Activated naive CD8-positive, alpha-beta T cell treated with anti-CD3 and anti-CD28 coated beads for 36 hours (primary cell): Measurements from ENCODE around the gene UGT1A7. TPM values are rescaled to one million over a fixed set of nuclear protein-coding genes. Genes with fewer than 3 reads are reported as not detected.

Experiments used
- DNase-seq: peaks from one replicate; pipeline ENCODE4 v3.0.0; 2021
- H3K27ac Mint-ChIP-seq: one replicate; pipeline ENCODE4 v1.8.0; 2022; ENCODE audit warnings: mild to moderate bottlenecking, moderate library complexity, mixed read lengths
- H3K27me3 Mint-ChIP-seq: one replicate; pipeline ENCODE4 v1.8.0; 2022; ENCODE audit warnings: mild to moderate bottlenecking, mixed read lengths
- H3K36me3 Mint-ChIP-seq: one replicate; pipeline ENCODE4 v1.8.0; 2021; ENCODE audit warnings: mild to moderate bottlenecking, mixed read lengths
- H3K4me1 Mint-ChIP-seq: one replicate; pipeline ENCODE4 v1.8.0; 2021; ENCODE audit warnings: mixed read lengths
- H3K4me3 Mint-ChIP-seq: one replicate; pipeline ENCODE4 v1.8.0; 2022; ENCODE audit warnings: mild to moderate bottlenecking, moderate library complexity, mixed read lengths
- H3K9me3 Mint-ChIP-seq: one replicate; pipeline ENCODE4 v1.8.0; 2022; ENCODE audit warnings: mixed read lengths
- total RNA-seq, 2 experiments: library from RNA; stranded (reverse); gene quantifications; one replicate each; pipeline ENCODE4 v1.2.3, GENCODE V29; 2021

UGT1A7 gene
- total RNA-seq, 2 experiments from 2014 or later, result not detected

DNA sequence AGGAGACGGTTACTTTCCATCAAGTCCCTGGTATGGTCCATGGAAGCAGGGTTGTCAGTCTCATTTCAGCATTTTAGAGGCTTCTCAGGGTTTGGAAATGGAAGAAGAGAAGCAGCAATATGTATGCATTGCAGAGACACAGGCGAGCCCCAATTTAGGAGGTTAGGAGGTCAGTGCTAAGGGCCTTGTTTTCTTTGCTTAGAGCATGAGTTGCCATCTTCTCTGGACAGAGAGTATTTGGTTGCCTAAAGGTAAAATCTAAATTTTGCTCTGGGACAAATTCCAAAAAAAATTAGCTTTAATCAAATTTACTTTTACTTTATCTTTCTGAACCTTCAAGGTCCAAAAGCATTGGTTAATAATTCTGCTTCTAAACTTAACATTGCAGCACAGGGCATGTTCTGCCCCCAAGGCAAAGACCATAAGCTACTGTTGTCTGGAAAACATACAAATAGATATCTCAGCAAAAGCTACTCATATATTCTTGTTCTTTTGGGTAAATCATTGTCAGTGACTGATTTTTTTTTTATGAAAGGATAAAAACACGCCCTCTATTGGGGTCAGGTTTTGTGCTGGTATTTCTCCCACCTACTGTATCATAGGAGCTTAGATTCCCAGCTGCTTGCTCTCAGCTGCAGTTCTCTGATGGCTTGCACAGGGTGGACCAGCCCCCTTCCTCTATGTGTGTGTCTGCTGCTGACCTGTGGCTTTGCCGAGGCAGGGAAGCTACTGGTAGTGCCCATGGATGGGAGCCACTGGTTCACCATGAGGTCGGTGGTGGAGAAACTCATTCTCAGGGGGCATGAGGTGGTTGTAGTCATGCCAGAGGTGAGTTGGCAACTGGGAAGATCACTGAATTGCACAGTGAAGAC, 10.2 kb upstream of the UGT1A7 start, which contains the start of gene UGT1A9:
UGT1A9 (plus strand) TSS at position 609 of the 872 bp plus-strand sequence; CDS start at position 646, 37 bp downstream.
- no peak for DNase-seq
- H3K4me3 Mint-ChIP-seq, result no peak within 1 kb of the TSS
- H3K36me3 Mint-ChIP-seq, result no peaks in the 10 kb centered on the region
- peaks cover 13% of the 10 kb centered on the region for H3K27me3 Mint-ChIP-seq
- no peaks in the 10 kb centered on the region for H3K4me1 Mint-ChIP-seq
- H3K27ac Mint-ChIP-seq, result no peak within 1 kb of the TSS
- H3K9me3 Mint-ChIP-seq, result peaks cover 6% of the 10 kb centered on the region

DNA sequence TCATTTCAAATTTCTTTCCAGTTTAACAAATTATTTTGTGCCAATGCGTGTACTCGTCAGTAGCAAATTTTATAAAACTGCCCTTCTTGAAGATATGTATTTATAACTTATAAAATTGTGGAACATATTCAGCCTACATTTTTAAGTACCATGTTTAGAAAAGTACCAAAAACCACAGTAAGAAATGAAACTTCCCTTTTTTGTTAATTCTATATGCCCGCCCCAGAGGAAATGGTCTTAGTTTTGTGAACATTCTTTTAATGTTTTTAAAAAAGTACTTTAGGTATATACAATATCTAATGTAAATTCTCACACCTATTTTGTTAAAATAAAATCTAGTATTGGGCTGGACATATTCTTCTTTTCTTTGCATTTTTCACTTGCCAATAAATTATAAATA, 8.8 kb upstream of the UGT1A7 start:
- H3K27ac Mint-ChIP-seq, result no peak overlapping the region
- H3K4me3 Mint-ChIP-seq, result no peak overlapping the region
- peaks cover 17% of the 10 kb centered on the region for H3K27me3 Mint-ChIP-seq
- no peak for DNase-seq
- peaks cover 6% of the 10 kb centered on the region for H3K9me3 Mint-ChIP-seq
- H3K36me3 Mint-ChIP-seq, result no peaks in the 10 kb centered on the region
- H3K4me1 Mint-ChIP-seq, result no peaks in the 10 kb centered on the region

DNA sequence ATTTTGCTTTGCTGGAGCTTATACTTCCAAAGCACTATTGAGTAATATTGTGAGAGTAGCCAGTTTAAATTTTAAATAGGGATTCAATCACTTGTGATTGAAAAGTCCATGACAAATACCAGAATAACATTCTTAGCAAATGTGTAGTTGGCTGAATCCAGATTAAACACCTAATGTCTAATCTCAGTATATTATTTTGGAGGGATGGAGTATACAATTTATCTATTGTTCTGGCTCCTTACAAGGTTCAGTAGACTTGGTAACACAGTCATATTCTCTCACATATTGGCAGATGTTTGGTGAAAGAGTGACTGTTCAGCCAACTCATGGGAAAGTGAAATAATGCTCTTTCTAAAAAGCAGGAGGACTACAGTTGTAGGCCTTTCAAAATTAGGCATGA, 7.8 kb upstream of the UGT1A7 start:
- peaks cover 14% of the 10 kb centered on the region for H3K27me3 Mint-ChIP-seq
- DNase-seq, result no peak
- no peak overlapping the region for H3K4me3 Mint-ChIP-seq
- no peak overlapping the region for H3K27ac Mint-ChIP-seq
- no peaks in the 10 kb centered on the region for H3K4me1 Mint-ChIP-seq
- H3K9me3 Mint-ChIP-seq, result no peaks in the 10 kb centered on the region
- no peaks in the 10 kb centered on the region for H3K36me3 Mint-ChIP-seq

DNA sequence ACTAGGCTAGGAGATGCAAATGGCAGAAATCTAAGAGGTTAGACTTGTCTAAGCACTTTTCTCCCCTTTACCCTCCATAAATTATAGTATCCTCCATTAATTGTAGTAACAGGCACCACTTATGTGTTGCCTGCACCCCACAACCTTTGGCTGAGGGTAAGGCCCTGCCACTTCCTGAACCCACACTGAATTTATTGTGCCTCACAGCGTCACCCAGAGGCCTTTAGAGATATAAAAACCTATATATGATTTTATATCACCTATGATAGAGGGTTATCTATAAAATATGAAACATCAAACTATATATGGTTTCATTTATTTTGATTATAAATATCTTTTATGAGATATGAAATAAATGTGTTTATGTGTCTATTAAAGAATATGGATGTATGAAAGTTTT, 7.4 kb upstream of the UGT1A7 start:
- H3K4me3 Mint-ChIP-seq, result no peak overlapping the region
- H3K9me3 Mint-ChIP-seq, result no peaks in the 10 kb centered on the region
- peaks cover 15% of the 10 kb centered on the region for H3K27me3 Mint-ChIP-seq
- no peaks in the 10 kb centered on the region for H3K36me3 Mint-ChIP-seq
- no peak overlapping the region for H3K27ac Mint-ChIP-seq
- no peak for DNase-seq
- no peaks in the 10 kb centered on the region for H3K4me1 Mint-ChIP-seq

DNA sequence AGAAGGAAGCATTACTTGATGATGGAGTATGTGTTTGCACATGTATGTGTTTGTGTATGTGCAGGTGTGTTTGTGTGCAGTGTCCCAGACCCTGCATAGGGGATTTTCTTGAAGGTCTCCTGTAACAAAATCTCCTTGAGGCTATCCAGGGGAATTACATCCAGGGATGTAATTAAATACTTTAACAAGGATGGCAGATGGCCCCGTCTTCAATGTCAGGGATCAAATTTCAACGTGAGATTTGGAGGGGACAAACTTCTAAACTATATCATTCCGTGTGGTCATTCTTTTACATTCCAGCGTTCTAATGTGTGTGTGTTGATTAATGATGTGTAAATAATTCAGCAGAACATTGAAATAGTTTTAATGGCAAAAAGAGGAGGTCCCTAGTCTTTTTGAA, 6.7 kb upstream of the UGT1A7 start:
- Mint-ChIP-seq H3K4me1 (no peaks in the 10 kb centered on the region), H3K9me3 (no peaks in the 10 kb centered on the region), H3K36me3 (no peaks in the 10 kb centered on the region), H3K4me3 (no peak overlapping the region), H3K27ac (no peak overlapping the region), H3K27me3 (peaks cover 22% of the 10 kb centered on the region)
- DNase-seq, result no peak

DNA sequence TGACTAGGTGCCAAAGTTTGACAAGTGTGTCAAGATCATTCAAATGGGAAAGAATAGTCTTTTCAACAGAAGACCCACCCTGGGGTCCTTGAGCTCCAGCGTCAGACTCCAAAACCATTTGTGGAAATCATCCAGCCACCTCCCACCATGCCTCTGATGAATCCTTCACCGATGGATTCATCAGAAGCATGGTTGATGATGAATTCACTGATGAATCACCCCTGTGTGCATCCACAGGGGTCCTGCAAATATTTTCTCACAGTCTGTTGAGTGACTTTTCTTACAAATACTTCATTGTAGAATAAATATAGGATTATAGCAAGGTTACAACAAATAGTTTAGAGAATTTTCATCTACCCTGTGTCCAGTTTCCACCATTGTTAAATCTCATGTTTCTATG, 5.7 kb upstream of the UGT1A7 start:
- H3K27ac Mint-ChIP-seq, result no peak overlapping the region
- H3K36me3 Mint-ChIP-seq, result no peaks in the 10 kb centered on the region
- H3K4me1 Mint-ChIP-seq, result no peaks in the 10 kb centered on the region
- H3K9me3 Mint-ChIP-seq, result no peaks in the 10 kb centered on the region
- no peak overlapping the region for H3K4me3 Mint-ChIP-seq
- no peak for DNase-seq
- H3K27me3 Mint-ChIP-seq, result peaks cover 23% of the 10 kb centered on the region

DNA sequence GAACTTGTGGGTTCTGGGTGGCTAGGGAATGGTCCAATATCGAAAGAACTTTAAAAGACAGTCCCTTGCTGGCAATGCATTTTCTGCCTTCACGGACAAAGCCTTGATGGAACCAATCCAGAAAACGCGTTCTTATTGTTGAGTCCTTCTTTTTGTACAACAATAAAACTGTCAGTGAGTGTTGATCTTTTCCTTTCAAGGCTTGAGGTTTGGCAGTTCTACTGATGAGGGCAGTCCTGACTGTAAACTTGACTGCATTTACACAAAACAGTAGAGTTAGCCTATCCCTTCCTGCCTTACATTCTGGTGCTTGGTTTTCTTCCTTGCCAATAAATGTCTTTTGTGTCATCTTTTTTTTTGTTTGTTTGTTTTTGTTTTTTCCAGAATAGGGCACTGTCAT, 2.5 kb upstream of the UGT1A7 start:
- Mint-ChIP-seq H3K4me1 (no peaks in the 10 kb centered on the region), H3K27me3 (peaks cover 16% of the 10 kb centered on the region), H3K4me3 (no peak overlapping the region), H3K9me3 (no peaks in the 10 kb centered on the region), H3K36me3 (no peaks in the 10 kb centered on the region), H3K27ac (no peak overlapping the region)
- DNase-seq, result no peak

DNA sequence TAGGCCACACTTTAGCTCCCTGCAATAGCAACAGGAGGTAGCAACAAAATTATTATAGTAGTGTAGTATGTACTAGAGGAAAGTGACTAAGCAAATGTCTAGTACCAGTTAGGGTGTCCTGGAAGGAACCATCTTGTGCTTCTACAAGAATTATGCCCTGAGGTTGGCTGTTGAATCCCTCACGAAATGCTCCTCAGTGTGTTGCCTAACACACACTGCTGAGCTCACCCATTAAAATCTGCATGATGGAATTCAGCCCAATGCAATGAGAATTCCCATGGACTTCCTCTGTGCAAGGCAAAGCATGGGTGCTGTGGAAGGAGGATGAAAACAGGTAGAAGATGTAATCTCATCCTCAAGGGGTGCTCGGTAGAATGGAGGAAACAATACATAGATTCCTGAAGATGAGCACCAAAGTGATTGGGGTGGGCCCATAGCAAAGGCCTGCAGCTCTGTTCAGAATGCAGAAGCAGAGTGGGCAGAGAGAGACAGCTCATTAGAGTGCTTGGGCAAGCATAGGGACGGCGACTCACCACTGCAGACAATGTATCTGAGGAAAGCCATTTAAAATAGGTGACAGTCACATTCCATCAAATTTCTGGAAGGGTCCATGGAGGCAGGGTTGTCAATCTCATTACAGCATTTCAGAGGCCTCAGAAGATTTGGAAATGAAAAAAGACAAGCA, 1.2 kb upstream of the UGT1A7 start:
- no peak for DNase-seq
- Mint-ChIP-seq H3K9me3 (no peaks in the 10 kb centered on the region), H3K27ac (no peak overlapping the region), H3K36me3 (no peaks in the 10 kb centered on the region), H3K4me3 (no peak overlapping the region), H3K27me3 (peaks cover 16% of the 10 kb centered on the region), H3K4me1 (no peaks in the 10 kb centered on the region)

DNA sequence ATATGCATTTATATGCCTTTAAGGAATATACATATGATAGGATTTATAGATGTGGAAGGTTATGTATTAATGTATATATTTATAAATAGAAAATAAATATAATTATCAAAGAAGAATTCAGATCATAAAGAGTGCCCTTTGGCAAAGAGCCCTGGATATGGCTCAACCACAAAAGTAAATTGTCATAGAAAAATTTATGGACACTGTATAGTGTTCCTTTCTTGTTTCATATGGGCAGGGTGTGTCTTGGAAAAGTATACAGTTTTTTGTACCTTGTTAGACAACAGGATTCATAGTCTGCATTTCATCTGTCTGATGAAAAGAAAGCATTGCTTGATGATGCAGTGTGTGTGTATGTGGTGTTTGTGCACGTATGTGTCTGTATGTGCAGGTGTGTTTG, 2.9 kb downstream of the UGT1A7 start:
- no peak for DNase-seq
- peaks cover 9% of the 10 kb centered on the region for H3K27me3 Mint-ChIP-seq
- H3K4me3 Mint-ChIP-seq, result no peak overlapping the region
- H3K27ac Mint-ChIP-seq, result no peak overlapping the region
- no peaks in the 10 kb centered on the region for H3K36me3 Mint-ChIP-seq
- H3K9me3 Mint-ChIP-seq, result no peaks in the 10 kb centered on the region
- H3K4me1 Mint-ChIP-seq, result peaks cover 2% of the 10 kb centered on the region

DNA sequence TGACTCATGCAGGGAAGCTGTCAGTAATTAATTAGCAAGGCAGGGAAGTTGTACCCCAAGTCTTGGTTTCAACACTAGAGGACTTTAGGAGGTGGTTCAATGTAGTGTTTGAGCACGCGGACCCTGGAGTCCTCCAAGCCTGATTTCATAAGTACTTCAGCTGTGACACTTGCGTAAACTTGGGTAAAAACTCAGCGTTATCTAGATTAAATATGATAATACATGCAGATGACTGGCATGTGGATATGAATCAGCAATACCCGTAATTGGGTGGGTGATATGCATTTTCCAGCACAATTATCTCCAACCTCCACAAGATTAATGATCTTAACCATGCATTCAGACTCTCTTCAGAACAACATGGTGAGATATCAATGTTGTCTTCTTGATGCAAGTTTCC, 5.2 kb downstream of the UGT1A7 start:
- no peak for DNase-seq
- Mint-ChIP-seq H3K27me3 (peaks cover 4% of the 10 kb centered on the region), H3K27ac (no peak overlapping the region), H3K4me1 (peaks cover 2% of the 10 kb centered on the region), H3K4me3 (no peak overlapping the region), H3K9me3 (no peaks in the 10 kb centered on the region), H3K36me3 (no peaks in the 10 kb centered on the region)

DNA sequence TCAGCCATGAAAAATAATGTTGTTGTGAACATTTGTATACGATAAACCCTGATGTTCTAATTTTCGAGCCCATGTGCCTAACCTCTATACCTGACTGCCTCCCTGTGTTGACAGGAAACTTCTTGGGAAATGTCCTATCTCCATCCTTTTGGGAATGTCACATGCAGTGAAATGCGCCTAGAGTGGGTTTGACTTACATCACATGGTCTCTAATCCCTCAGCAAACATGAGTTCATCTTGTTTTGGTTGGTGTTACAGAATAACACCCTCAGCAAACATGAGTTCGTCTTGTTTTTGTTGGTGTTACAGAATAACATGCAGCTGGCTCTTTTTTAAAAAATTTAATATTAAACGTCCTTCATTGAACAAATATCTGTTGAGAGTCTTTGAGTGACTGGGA, 6.6 kb downstream of the UGT1A7 start:
- peaks cover 4% of the 10 kb centered on the region for H3K27me3 Mint-ChIP-seq
- H3K27ac Mint-ChIP-seq, result no peak overlapping the region
- DNase-seq, result no peak
- no peaks in the 10 kb centered on the region for H3K9me3 Mint-ChIP-seq
- H3K4me1 Mint-ChIP-seq, result peaks cover 2% of the 10 kb centered on the region
- no peaks in the 10 kb centered on the region for H3K36me3 Mint-ChIP-seq
- no peak overlapping the region for H3K4me3 Mint-ChIP-seq

DNA sequence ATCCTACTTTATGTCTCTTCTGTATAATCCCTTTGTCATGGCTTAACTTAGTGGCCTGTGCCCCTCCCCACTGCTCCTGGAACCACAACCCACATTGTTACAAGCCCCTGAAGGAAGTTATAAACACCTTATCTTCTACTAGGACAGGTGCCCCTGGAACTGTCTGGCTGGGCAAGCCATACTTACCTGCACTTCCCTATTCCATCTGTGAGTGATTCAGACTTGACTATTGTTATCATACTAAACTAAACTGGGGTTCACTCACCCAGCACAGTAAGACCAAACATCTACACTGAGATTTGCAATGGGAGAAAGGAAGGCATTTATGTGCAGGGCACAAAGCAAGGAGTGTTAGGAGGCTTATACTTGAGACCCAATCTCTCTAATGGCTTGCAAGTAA, 7.3 kb downstream of the UGT1A7 start:
- H3K27ac Mint-ChIP-seq, result no peak overlapping the region
- no peaks in the 10 kb centered on the region for H3K9me3 Mint-ChIP-seq
- H3K4me3 Mint-ChIP-seq, result no peak overlapping the region
- no peaks in the 10 kb centered on the region for H3K36me3 Mint-ChIP-seq
- peaks cover 4% of the 10 kb centered on the region for H3K27me3 Mint-ChIP-seq
- peaks cover 2% of the 10 kb centered on the region for H3K4me1 Mint-ChIP-seq
- DNase-seq, result no peak

DNA sequence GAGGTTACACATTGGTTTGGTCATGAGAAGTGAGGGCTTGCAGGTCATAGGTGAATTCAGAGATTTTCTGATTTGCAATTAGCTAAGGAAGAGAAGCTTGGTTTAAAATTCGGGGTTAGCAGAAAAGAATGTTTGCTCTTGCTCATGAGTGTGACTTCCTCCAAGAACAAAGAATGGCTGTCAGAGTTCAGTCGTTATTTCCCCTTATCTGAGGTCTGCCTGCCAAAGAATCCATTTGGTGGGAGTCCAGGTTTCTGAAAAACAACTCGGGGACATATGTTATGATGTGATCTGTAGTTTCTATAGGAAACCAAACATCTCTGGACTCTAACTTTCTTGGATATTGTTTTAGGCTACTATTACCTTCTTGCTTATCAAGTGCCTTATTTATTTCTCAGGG, 7.8 kb downstream of the UGT1A7 start:
- Mint-ChIP-seq H3K27ac (no peak overlapping the region), H3K9me3 (no peaks in the 10 kb centered on the region), H3K27me3 (peaks cover 4% of the 10 kb centered on the region), H3K4me3 (no peak overlapping the region), H3K4me1 (peaks cover 2% of the 10 kb centered on the region), H3K36me3 (no peaks in the 10 kb centered on the region)
- no peak for DNase-seq

DNA sequence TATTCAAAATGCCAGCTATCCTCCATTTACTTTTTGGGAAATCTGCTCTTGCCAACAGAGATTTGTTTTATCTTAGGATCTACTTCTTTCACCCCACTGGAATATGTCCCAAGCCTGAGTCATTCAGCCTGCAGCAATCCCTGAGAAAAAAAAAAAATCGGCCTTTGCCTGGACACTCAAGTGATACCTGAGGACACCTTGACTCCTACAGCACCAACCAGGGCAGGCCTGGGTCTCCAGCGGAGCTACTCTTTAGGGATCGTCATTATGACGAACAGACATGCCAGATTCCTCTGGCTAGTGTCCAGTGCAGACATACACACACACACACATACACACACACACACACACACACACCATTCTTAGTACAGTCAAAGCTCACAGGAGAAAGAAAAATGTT, 8.7 kb downstream of the UGT1A7 start:
- Mint-ChIP-seq H3K36me3 (no peaks in the 10 kb centered on the region), H3K9me3 (no peaks in the 10 kb centered on the region), H3K4me1 (peaks cover 2% of the 10 kb centered on the region)

DNA sequence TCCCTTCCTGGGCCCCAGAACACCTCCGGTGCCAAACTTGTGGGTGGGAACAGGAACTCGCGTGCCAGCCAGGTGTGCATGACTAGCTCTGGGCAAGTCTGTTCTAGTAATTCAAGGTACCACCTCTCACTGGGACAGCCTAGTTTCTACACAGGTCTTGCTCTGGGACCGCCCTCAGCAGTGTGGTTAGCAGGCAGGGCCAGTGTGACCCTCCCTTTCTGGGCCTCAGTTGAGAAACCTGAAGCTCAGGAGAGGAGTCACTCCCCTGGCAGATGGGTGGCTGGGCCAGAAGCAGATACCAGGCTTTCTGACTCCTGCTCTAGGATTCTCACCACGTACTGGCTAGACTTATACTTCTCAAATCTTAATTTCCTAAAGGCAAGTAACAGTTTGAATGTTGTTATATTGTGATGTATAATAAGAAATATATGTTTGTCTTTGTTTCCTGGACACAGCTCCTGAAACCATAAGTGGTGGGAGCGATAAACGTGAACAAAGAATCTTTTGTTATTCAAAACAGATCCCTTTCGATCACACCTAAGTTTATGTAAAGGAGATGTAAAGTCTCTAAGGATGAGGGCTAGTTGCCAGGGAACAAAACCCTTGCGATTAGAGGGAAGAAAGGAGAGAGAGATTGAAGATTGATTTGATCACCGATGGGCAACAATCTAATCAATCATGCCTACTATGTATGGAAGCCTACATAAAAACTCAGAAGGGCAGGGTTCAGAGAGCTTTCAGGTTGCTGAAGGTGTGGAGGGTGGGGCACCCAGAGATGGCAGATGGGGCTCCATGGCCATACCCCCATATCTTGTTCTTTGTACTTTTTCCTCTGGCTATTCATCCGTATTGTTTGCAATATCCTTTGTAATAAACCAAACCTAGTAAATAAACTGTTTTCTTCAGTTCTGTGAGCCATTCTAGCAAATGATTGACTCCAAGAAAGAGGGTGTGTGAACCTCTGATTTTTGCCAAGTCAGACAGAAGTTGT, 10.0 kb downstream of the UGT1A7 start:
- DNase-seq, result no peak
- no peaks in the 10 kb centered on the region for H3K9me3 Mint-ChIP-seq
- peaks cover 2% of the 10 kb centered on the region for H3K4me1 Mint-ChIP-seq
- H3K27ac Mint-ChIP-seq, result no peak overlapping the region
- no peak overlapping the region for H3K4me3 Mint-ChIP-seq
- peaks cover 4% of the 10 kb centered on the region for H3K27me3 Mint-ChIP-seq
- no peaks in the 10 kb centered on the region for H3K36me3 Mint-ChIP-seq

More for the DNA sequence above, 8.7 kb downstream of the UGT1A7 start:
- DNase-seq, result no peak
- Mint-ChIP-seq H3K27ac (no peak overlapping the region), H3K27me3 (peaks cover 4% of the 10 kb centered on the region), H3K4me3 (no peak overlapping the region)
